HFF-Myc (cell line): Measurements from ENCODE around the gene OR2Y1.
"Not testable (repeated sequence)": the region's sequence is repeated elsewhere in the genome, so short reads cannot be mapped to it uniquely, and the experiment has no call there.

Experiments
- DNase-seq: peaks from one replicate; pipeline ENCODE4 v3.0.0-alpha.2; 2011; ENCODE audit warnings: low read depth; ENCODE audit errors: extremely low read depth
- H3K4me3 ChIP-seq: replicated peaks from 2 replicates; pipeline ENCODE4 v1.5.1; 2011; ENCODE audit warnings: low read depth, mild to moderate bottlenecking, control low read depth, low read length
- CTCF ChIP-seq: IDR thresholded peaks from 2 replicates; pipeline ENCODE4 v1.5.1; 2012; ENCODE audit warnings: mild to moderate bottlenecking, low read depth, low read length, control low read depth; ENCODE audit errors: missing control alignments

The OR2Y1 gene

GRCh38 chr5:180775624-180776023 is 35.8 kb upstream of the OR2Y1 start:
- no peak for DNase-seq
- no peak overlapping the region for H3K4me3 ChIP-seq
- TF ChIP-seq CTCF: no peak

GRCh38 chr5:180771839-180772238 is 32.0 kb upstream of the OR2Y1 start:
- H3K4me3 ChIP-seq: no peak overlapping the region
- TF ChIP-seq CTCF: no peak
- no peak for DNase-seq

GRCh38 chr5:180769821-180770220 is 30.0 kb upstream of the OR2Y1 start:
- no peak overlapping the region for H3K4me3 ChIP-seq
- no peak for TF ChIP-seq CTCF
- no peak for DNase-seq

GRCh38 chr5:180755601-180756000 is 15.7 kb upstream of the OR2Y1 start:
- no peak for TF ChIP-seq CTCF

GRCh38 chr5:180744253-180744652 is 4.4 kb upstream of the OR2Y1 start:
- DNase-seq: no peak
- no peak for TF ChIP-seq CTCF
- H3K4me3 ChIP-seq: no peak overlapping the region

More at GRCh38 chr5:180755601-180756000, 15.7 kb upstream of the OR2Y1 start:
- no peak for DNase-seq
- no peak overlapping the region for H3K4me3 ChIP-seq

- no peak for DNase-seq
- no peak for TF ChIP-seq CTCF
- H3K4me3 ChIP-seq: no peak overlapping the region
Observed at GRCh38 chr5:180742727-180743126, 2.9 kb upstream of the OR2Y1 start.

GRCh38 chr5:180740953-180741352 is 1.1 kb upstream of the OR2Y1 start:
- H3K4me3 ChIP-seq, DNase-seq: not testable (repeated sequence)
